ENCODE measurements around the gene HIPK1. TPM values are rescaled to one million over a fixed set of nuclear protein-coding genes. Genes with fewer than 3 reads are reported as not detected.

Gene HIPK1
- total and polyA plus RNA-seq, 10 of the 15 experiments (the other 5 are each of a cell fraction or from before 2014, with no cell fraction given): 4.2 to 33.9 (median 11.4) TPM

GRCh38 chr1:113881661-113882060, 47.5 kb upstream of the HIPK1 start:
- CTCF ChIA-PET: interaction anchor here (0.6 to 6.9 kb wide), 11 partner anchors 9 to 47 kb away, joined by 3 to 56 read pairs (median 4); partner anchors contain the start of genes AP4B1 and HIPK1
- Histone ChIP-seq H3K4me3 (no peak overlapping the region), H3K4me2 (ENCODE audit: control insufficient read depth, insufficient read depth) (no peak overlapping the region), H3K27ac (ENCODE audit: control insufficient read depth, insufficient read depth) (peak overlapping the region; percentile 40), H3K27me3 (replicated peaks in 1 of 2; ENCODE audit: control insufficient read depth in 2 of 2, insufficient read depth in 2 of 2, low read length in 1 of 2) (no peaks in the 10 kb centered on the region), H3K79me2 (ENCODE audit: control insufficient read depth, insufficient read depth, low read length) (no peaks in the 10 kb centered on the region), H3K9ac (ENCODE audit: control insufficient read depth, insufficient read depth, low read length) (peak overlapping the region; percentile 40; the same call in 1 of the 2 replicates), H3K36me3 (ENCODE audit: control insufficient read depth in 2 of 2, insufficient read depth in 2 of 2, low read length in 1 of 2) (no peaks in the 10 kb centered on the region), H4K20me1 (ENCODE audit: control insufficient read depth, insufficient read depth) (no peaks in the 10 kb centered on the region), H3K4me1 (ENCODE audit: control insufficient read depth, insufficient read depth, low read length) (peaks cover 28% of the 10 kb centered on the region), H3K9me3 (replicated peaks; ENCODE audit: control insufficient read depth, insufficient read depth, low read length) (no peaks in the 10 kb centered on the region), H2AFZ (ENCODE audit: control insufficient read depth, low read depth, low read length) (peak overlapping the region; percentile 86)
- in situ Hi-C loops (cut with MboI) (no loop called here), intact Hi-C loops (cut with micrococcal nuclease; ENCODE audit: unreplicated experiment) (no loop called here)
- no peak for ATAC-seq
- BruUV-seq (replicated peaks): no TSS peak
- DNase-seq (ENCODE audit: low read depth, low spot score): no peak
- SMC1A ChIA-PET (ENCODE audit: uncharacterized antibody, unreplicated experiment): interaction anchor here (1.1 to 15.2 kb wide), 8 partner anchors 8 to 65 kb away, joined by 3 to 396 read pairs (median 10); partner anchors contain the start of genes AP4B1 and DCLRE1B
- POLR2A ChIA-PET: interaction anchor here (1.3 to 10.4 kb wide), 7 partner anchors 8 to 47 kb away, joined by 4 to 111 read pairs (median 9); partner anchors contain the start of gene HIPK1
- WGBS (ENCODE audit: insufficient coverage, insufficient replicate concordance, low lambda C conversion rate, missing lambda C conversion rate): 97% methylated on average over 2 of the region's 2 CpGs
- TF ChIP-seq ZNF274 (IDR thresholded peaks at IDR 0.05; ENCODE audit: insufficient read depth, insufficient read length): no peak
- no peak for TF ChIP-seq MTA3 (IDR thresholded peaks at IDR 0.05; ENCODE audit: borderline replicate concordance, low read length)
- no peak for TF ChIP-seq SP1 (IDR thresholded peaks at IDR 0.05; ENCODE audit: low read depth, low read length)
- TF ChIP-seq TCF3 (IDR thresholded peaks at IDR 0.05; ENCODE audit: borderline replicate concordance, insufficient read depth, low read depth, low read length): no peak
- no peak for FAIRE-seq
- RAD21 ChIA-PET (ENCODE audit: unreplicated experiment): interaction anchor here (0.8 to 9.7 kb wide), 10 partner anchors 8 to 80 kb away, joined by 3 to 189 read pairs (median 7); partner anchors contain the start of genes AP4B1, DCLRE1B and HIPK1

Measured in GM12878 (cell line).